OCI-M2 (cell line): ENCODE results near the gene SHROOM3.
"Not testable (repeated sequence)": the region's sequence is repeated elsewhere in the genome, so short reads cannot be mapped to it uniquely, and the experiment has no call there.

Experiments used
- DNase-seq: peaks from one replicate; lab custom pipeline; 2025; ENCODE audit not compliant: unreplicated experiment; lab: John Stamatoyannopoulos, UW

The SHROOM3 gene

GRCh38 chr4:76434901-76435527 is at the start of gene SHROOM3:
TSS of gene SHROOM3 (plus strand) at chr4:76435229. CDS start at chr4:76436053, 824 bp downstream.
- no peak for DNase-seq

- no peak for DNase-seq
Measured at GRCh38 chr4:76385974-76386373, 49.1 kb upstream of the SHROOM3 start.

GRCh38 chr4:76386566-76387305 is 48.3 kb upstream of the SHROOM3 start:
- DNase-seq = no peak

- no peak for DNase-seq
Measured at GRCh38 chr4:76388160-76388908, 46.7 kb upstream of the SHROOM3 start.

- DNase-seq = no peak
Measured at GRCh38 chr4:76401654-76402053, 33.4 kb upstream of the SHROOM3 start.

- DNase-seq = no peak
Measured at GRCh38 chr4:76406081-76406480, 28.9 kb upstream of the SHROOM3 start.

GRCh38 chr4:76407440-76408119 is 27.4 kb upstream of the SHROOM3 start:
- DNase-seq = no peak

- no peak for DNase-seq
Measured at GRCh38 chr4:76410636-76411035, 24.4 kb upstream of the SHROOM3 start.

- DNase-seq = no peak
Measured at GRCh38 chr4:76420188-76420761, 14.8 kb upstream of the SHROOM3 start.

GRCh38 chr4:76420762-76421581 is 14.1 kb upstream of the SHROOM3 start, which contains the start of gene CCDC158:
TSS of gene CCDC158 (minus strand) at chr4:76421141. CDS start at chr4:76403207, 17,934 bp downstream.
- DNase-seq = no peak

- not testable (repeated sequence) for DNase-seq
Measured at GRCh38 chr4:76423159-76423558, 11.9 kb upstream of the SHROOM3 start.

GRCh38 chr4:76426272-76426671 is 8.8 kb upstream of the SHROOM3 start:
- DNase-seq = no peak

GRCh38 chr4:76429636-76430035 is 5.4 kb upstream of the SHROOM3 start:
- DNase-seq = no peak

GRCh38 chr4:76430519-76431388 is 4.3 kb upstream of the SHROOM3 start:
- no peak for DNase-seq

GRCh38 chr4:76435528-76436319 is 695 bp downstream of the SHROOM3 start:
- DNase-seq = no peak

GRCh38 chr4:76439491-76439890 is 4.5 kb downstream of the SHROOM3 start:
- DNase-seq = no peak

- DNase-seq = no peak
Measured at GRCh38 chr4:76441881-76442280, 6.9 kb downstream of the SHROOM3 start.

- DNase-seq = no peak
Measured at GRCh38 chr4:76442807-76443206, 7.8 kb downstream of the SHROOM3 start.
